ENCODE data around the gene TNS1. TPM values are rescaled to one million over a fixed set of nuclear protein-coding genes. Genes with fewer than 3 reads are reported as not detected.

Gene TNS1
- total and polyA plus RNA-seq, 2 donors (not counting 1 experiment from before 2014, with no cell fraction given) = 0.10 to 0.86 TPM

GRCh38 chr2:217904614-217904965, 98.2 kb downstream of the TNS1 start:
- CTCF ChIA-PET = interaction anchor here (0.5 to 1.0 kb wide), 2 partner anchors 19 to 115 kb away, joined by 3 read pairs; no protein-coding TSS in a partner anchor
- H3K27ac Mint-ChIP-seq = no peak overlapping the region

More at GRCh38 chr2:217904614-217904965, 98.2 kb downstream of the TNS1 start:
- intact Hi-C loops (cut with micrococcal nuclease) = no loop called here
- DNase-seq (no peak), ATAC-seq (ENCODE audit: low read depth) (no peak)
- Histone ChIP-seq H3K27ac (ENCODE audit: low read length in 2 of 2) (no peak overlapping the region), H3K9ac (ENCODE audit: low read length) (no peak overlapping the region), H3K79me2 (ENCODE audit: control insufficient read depth, insufficient read depth, low read length) (no peaks in the 10 kb centered on the region), H4K20me1 (ENCODE audit: control insufficient read depth, insufficient read depth, low read length, poor library complexity, severe bottlenecking) (no peaks in the 10 kb centered on the region), H3K27me3 (replicated peaks in 1 of 4; ENCODE audit: control extremely low read depth in 1 of 4, control insufficient read depth in 3 of 4, insufficient read depth in 4 of 4, low read length in 3 of 4) (peaks cover 0 to 29% (median 1%) of the 10 kb centered on the region in 4 experiments), H3K4me1 (ENCODE audit: control insufficient read depth in 2 of 2, insufficient read depth in 2 of 2, low read length in 2 of 2) (peaks cover 0 to 3% of the 10 kb centered on the region in 2 donors), H3K4me2 (replicated peaks; ENCODE audit: low read depth, low read length, poor library complexity, severe bottlenecking) (no peak overlapping the region), H3K36me3 (replicated peaks in 1 of 2; ENCODE audit: control extremely low read depth in 1 of 2, control insufficient read depth in 1 of 2, extremely low read depth in 1 of 2, insufficient read depth in 2 of 2, low read length in 1 of 2) (no peaks in the 10 kb centered on the region), H2AFZ (ENCODE audit: insufficient read depth, low read depth, low read length, poor library complexity, severe bottlenecking) (no peak overlapping the region), H3K4me3 (ENCODE audit: control extremely low read depth in 1 of 5, extremely low read depth in 1 of 5, insufficient read depth in 1 of 5, low read depth in 2 of 5, low read length in 4 of 5) (no peak overlapping the region), H3K9me3 (ENCODE audit: control extremely low read depth in 1 of 3, control insufficient read depth in 2 of 3, insufficient read depth in 1 of 3, low read length in 2 of 3) (no peaks in the 10 kb centered on the region)
- H3K9me3 Mint-ChIP-seq (ENCODE audit: insufficient read depth) = no peaks in the 10 kb centered on the region
- TF ChIP-seq CTCF (IDR thresholded peaks at IDR 0.05) (no peak), EZH2 (IDR thresholded peaks at IDR 0.05; ENCODE audit: borderline replicate concordance, insufficient read depth, low read depth, low read length, poor library complexity, severe bottlenecking) (no peak)
- 73% methylated on average over 5 of the region's 5 CpGs for WGBS (ENCODE audit: insufficient coverage)
- H3K27me3 Mint-ChIP-seq = peaks cover 43% of the 10 kb centered on the region
- no peak overlapping the region for H3K4me3 Mint-ChIP-seq
- POLR2A ChIA-PET = no interaction called here
- H3K4me1 Mint-ChIP-seq = peaks cover 5% of the 10 kb centered on the region

Measured in B cell (primary cell).